Muscle layer of colon (tissue), 2 donors: ENCODE results near the gene GTF2F2.

Experiments
- H3K27ac ChIP-seq: one replicate; pipeline ENCODE4 v1.7.0; 2013; ENCODE audit warnings: low read depth, mild to moderate bottlenecking, low read length, moderate library complexity
- H3K27me3 ChIP-seq, 2 donors: one replicate each; pipeline ENCODE4 v1.7.0; 2013; ENCODE audit warnings: low read length in 2 of 2, mild to moderate bottlenecking in 2 of 2; ENCODE audit not compliant: insufficient read depth in 2 of 2, control insufficient read depth in 1 of 2
- H3K36me3 ChIP-seq: one replicate; pipeline ENCODE4 v1.7.0; 2013; ENCODE audit warnings: mild to moderate bottlenecking, low read length; ENCODE audit not compliant: insufficient read depth
- H3K4me1 ChIP-seq: one replicate; pipeline ENCODE4 v1.7.0; 2013; ENCODE audit warnings: mild to moderate bottlenecking, low read length; ENCODE audit not compliant: insufficient read depth
- H3K4me3 ChIP-seq, 2 donors: one replicate each; pipeline ENCODE4 v1.7.0; 2013; ENCODE audit warnings: low read length in 2 of 2, low read depth in 1 of 2, mild to moderate bottlenecking in 1 of 2, moderate library complexity in 1 of 2
- H3K9ac ChIP-seq: one replicate; pipeline ENCODE4 v1.7.0; 2013; ENCODE audit warnings: low read length
- H3K9me3 ChIP-seq: one replicate; pipeline ENCODE4 v1.7.0; 2013; ENCODE audit warnings: mild to moderate bottlenecking, low read length
- donor health status: abdominal sarcoma.
- donor health status: Adenocarcinoma of cecum.

The GTF2F2 gene

DNA sequence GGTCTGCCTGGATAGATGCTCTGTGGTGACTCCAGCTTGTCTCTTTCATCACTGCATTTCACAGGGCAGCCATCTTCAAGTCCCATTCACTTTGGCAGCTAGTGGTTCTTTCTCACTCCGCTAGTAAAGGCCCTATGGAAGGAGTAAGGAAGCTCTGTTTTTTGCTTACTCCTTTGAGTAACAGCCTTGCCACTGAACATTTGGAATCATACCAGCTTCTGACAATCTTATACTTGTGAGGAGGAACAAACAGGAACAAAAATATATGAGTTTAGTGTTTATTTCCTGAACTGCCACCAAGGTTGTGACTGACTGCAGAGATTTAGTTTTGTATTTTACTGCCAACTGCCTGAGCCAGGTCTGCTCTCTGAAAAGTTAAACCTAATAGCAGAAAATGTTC is 41.9 kb downstream of the GTF2F2 start:
- Histone ChIP-seq H3K4me1 (peaks cover 11% of the 10 kb centered on the region), H3K27me3 (no peaks in the 10 kb centered on the region), H3K27ac (no peak overlapping the region), H3K9ac (no peak overlapping the region), H3K36me3 (no peaks in the 10 kb centered on the region), H3K4me3 (peak overlapping the region in 1 of 2 donors; percentile 3), H3K9me3 (no peaks in the 10 kb centered on the region)

DNA sequence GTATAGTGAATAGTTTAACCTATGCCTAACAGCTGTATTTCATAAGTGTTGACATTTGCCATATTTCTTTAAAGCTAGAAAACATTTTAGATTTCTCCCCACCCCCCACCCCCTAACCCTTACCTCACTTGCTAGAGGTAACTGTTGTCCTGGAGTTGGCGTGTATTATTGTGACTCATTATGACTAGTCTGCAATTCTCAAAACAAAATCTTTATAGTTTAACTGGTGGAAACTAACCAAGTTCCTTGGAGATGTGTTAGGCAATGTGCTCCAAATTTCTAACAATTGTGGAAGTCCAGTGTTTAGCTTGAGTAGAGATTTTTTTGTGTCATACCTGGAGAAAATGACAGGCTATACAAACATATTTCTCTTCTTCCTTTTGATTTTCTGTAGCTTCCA is 42.5 kb downstream of the GTF2F2 start:
- Histone ChIP-seq H3K27me3 (no peaks in the 10 kb centered on the region), H3K4me1 (peaks cover 12% of the 10 kb centered on the region), H3K9me3 (no peaks in the 10 kb centered on the region), H3K4me3 (no peak overlapping the region), H3K9ac (no peak overlapping the region), H3K36me3 (no peaks in the 10 kb centered on the region), H3K27ac (no peak overlapping the region)

DNA sequence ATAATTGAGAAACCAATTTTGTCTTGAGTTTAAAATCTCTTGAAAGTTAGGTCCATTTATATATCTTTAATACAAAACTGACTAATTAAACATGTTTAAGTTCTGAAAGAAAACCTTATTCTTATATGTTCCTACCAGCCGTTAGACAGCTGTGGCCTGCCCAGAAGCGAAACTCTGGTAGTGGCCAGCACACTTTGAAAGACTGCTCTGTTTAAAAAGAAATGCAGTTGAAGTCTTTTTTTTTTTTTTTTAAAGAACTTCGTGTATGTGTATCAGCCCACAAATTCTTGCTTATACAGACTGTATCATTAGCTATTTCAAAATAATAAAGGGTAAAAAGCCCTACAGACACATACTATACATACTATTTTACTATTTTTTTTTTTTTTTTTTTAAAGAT is 46.5 kb downstream of the GTF2F2 start:
- Histone ChIP-seq H3K9ac (no peak overlapping the region), H3K9me3 (no peaks in the 10 kb centered on the region), H3K4me3 (no peak overlapping the region), H3K27me3 (no peaks in the 10 kb centered on the region), H3K27ac (no peak overlapping the region), H3K4me1 (peaks cover 16% of the 10 kb centered on the region), H3K36me3 (no peaks in the 10 kb centered on the region)

DNA sequence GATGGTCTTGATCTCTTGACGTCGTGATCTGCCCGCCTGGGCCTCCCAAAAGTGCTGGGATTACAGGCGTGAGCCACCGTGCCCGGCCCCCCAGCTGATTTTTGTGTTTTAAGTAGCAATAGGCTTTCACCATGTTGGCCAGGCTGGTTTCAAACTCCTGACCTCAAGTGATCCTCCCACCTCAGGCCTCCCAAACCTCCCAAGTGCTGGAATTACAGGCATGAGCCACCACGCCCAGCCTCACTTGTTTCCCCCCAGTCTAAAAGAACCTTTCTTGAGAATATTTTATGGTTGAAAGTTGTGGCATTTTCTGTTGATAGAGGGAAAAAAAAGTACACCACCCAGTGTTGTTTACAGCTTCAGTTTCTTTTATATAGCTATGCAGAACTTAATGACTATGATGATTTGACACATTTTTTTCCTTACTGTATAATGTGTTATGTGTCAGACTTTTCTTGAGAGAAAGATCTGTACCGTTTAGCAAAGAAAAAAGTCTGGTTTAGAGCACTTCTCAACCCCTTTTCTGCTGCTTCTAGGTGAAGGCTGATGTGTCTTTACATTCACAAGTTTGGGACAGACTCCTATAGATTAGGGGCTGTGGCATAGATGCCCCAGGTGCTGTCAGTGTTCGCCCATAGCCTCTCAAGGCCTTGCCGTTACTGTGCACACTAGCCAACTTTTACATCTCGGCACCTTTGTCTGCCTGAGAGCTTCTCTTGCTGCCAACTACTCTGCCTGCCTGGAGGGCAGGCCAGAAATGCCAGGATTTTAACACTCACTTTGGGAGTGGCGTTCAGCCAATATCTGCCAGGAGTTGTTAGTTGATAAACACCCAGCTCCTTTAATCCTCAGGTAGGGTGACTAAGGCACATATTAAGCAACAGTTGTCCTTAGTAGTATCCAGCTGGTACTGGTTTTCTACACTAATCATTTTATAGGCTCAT is 47.6 kb downstream of the GTF2F2 start:
- H3K9me3 ChIP-seq = no peaks in the 10 kb centered on the region
- no peak overlapping the region for H3K4me3 ChIP-seq
- H3K27ac ChIP-seq = no peak overlapping the region
- H3K27me3 ChIP-seq = no peaks in the 10 kb centered on the region
- H3K36me3 ChIP-seq = no peaks in the 10 kb centered on the region
- no peak overlapping the region for H3K9ac ChIP-seq
- peaks cover 6% of the 10 kb centered on the region for H3K4me1 ChIP-seq

DNA sequence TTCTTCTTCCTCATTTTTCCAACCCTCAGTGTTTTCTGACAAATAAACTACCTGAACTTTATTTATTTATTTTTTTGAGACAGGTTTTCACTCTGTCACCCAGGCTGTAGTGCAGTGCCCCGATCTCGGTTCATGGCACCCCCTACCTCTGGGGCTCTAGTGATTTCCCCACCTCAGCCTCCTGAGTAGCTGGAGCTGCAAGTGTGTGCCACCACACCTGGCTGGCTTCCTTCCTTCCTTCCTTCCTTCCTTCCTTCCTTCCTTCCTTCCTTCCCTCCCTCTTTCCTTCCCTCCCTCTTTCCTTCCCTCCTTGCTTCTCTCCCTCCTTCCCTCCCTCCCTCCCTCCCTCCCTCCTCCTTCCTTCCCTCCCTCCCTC is 48.2 kb downstream of the GTF2F2 start:
- peaks cover 6% of the 10 kb centered on the region for H3K4me1 ChIP-seq
- no peaks in the 10 kb centered on the region for H3K27me3 ChIP-seq
- no peak overlapping the region for H3K4me3 ChIP-seq
- H3K9ac ChIP-seq = no peak overlapping the region
- H3K9me3 ChIP-seq = no peaks in the 10 kb centered on the region
- no peaks in the 10 kb centered on the region for H3K36me3 ChIP-seq
- H3K27ac ChIP-seq = no peak overlapping the region

DNA sequence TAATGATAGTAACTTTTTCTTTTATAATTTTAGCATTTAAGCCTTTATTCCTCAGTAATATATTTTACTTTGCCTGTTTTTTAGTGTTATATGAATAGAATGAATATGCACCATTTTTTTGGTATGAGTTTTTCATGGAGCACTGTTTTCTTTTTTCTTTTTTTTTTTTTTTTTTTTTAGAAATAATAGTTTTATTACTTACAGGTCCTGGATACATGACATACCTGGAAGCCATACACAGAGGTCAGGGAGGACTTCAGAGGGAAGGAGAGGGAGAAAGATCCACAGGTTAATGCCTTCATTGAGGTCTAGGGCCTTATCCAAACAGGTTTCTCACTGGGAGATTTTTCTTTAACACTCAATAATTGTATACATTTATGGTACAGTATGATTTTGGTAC is 54.2 kb downstream of the GTF2F2 start:
- Histone ChIP-seq H3K36me3 (no peaks in the 10 kb centered on the region), H3K27ac (no peak overlapping the region), H3K4me3 (no peak overlapping the region), H3K4me1 (peaks cover 10% of the 10 kb centered on the region), H3K9ac (no peak overlapping the region), H3K9me3 (no peaks in the 10 kb centered on the region), H3K27me3 (no peaks in the 10 kb centered on the region)

DNA sequence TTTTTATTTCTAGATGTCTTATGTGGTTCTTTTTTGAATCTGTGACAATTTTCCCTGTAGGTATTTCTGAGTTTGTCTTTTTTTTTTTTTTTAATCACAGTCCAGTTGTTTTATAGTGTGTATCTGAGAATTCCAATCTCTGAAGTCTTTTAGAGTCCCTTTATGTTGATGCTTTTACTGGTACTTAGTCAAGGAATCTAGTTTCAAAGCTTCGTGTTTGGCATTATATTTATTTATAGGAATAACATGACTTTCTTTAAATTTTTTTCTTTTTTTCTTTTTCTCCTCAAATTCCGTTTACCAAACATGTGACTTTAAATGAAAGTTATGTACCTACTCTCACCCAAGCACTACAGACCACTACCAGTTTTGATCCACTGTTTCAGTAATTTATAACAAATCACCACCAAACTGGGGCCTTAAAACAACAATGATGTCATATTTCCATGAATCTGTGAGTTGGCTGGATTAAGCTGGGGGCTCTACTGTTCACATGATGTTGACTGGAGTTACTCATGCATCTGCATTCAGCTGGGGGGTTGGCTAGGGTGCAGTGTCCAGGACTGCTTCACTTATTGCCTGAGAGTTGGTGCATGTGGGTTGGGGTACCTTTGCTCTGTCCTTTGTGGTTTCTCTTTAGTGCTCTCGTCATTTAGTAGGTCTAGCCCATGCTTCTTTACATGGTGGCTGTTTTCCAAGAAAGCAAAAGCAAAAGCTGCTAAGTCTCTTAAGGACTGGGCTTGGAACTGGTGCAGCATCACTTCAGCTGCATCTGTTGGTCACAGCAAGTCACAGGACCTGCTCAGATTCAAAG is 58.2 kb downstream of the GTF2F2 start:
- Histone ChIP-seq H3K27me3 (no peaks in the 10 kb centered on the region), H3K27ac (no peak overlapping the region), H3K4me3 (no peak overlapping the region), H3K36me3 (no peaks in the 10 kb centered on the region), H3K9me3 (no peaks in the 10 kb centered on the region), H3K4me1 (peaks cover 10% of the 10 kb centered on the region), H3K9ac (no peak overlapping the region)

DNA sequence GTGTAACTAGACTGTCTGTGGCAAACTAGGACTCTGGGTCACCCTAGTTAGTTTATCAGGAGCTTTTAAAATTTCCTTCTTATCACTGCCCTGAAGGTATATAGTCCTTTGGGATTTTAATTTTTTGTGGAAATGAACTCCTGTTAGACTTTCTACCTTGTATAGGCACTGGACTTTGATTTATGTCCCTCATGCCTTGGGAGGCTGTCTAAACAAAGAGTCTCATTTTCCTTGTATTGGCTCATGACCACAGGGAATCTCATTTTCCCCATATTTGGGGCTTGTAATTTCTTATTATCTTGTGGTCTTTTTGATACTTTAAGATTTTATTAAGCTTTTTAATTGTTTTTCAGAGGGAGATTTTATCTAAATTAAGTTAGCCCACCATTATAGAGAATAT is 59.1 kb downstream of the GTF2F2 start:
- Histone ChIP-seq H3K36me3 (no peaks in the 10 kb centered on the region), H3K27me3 (no peaks in the 10 kb centered on the region), H3K4me1 (peaks cover 10% of the 10 kb centered on the region), H3K9ac (no peak overlapping the region), H3K9me3 (no peaks in the 10 kb centered on the region), H3K27ac (no peak overlapping the region), H3K4me3 (no peak overlapping the region)

DNA sequence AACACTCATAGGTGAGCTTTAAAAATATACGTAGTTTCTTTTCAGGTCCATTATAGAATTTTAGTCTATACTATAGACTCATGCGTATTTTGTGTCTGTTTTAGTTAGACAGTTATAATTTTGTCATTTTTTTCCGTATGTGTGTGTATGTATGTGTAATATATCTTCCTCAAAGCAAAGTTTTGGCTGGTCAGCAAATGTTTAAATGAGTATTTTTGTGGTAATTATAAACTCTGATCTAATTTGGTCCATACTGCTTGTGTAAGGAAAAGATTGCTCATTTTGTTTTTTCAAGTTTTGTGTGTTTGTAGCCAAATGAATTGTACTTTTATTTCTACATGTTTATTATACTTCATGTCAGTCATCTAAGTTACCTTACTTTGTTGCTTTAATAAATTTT is 60.0 kb downstream of the GTF2F2 start:
- H3K9ac ChIP-seq = no peak overlapping the region
- H3K4me1 ChIP-seq = peaks cover 10% of the 10 kb centered on the region
- H3K4me3 ChIP-seq = no peak overlapping the region
- H3K27ac ChIP-seq = no peak overlapping the region
- H3K9me3 ChIP-seq = no peaks in the 10 kb centered on the region
- H3K27me3 ChIP-seq = no peaks in the 10 kb centered on the region
- no peaks in the 10 kb centered on the region for H3K36me3 ChIP-seq

DNA sequence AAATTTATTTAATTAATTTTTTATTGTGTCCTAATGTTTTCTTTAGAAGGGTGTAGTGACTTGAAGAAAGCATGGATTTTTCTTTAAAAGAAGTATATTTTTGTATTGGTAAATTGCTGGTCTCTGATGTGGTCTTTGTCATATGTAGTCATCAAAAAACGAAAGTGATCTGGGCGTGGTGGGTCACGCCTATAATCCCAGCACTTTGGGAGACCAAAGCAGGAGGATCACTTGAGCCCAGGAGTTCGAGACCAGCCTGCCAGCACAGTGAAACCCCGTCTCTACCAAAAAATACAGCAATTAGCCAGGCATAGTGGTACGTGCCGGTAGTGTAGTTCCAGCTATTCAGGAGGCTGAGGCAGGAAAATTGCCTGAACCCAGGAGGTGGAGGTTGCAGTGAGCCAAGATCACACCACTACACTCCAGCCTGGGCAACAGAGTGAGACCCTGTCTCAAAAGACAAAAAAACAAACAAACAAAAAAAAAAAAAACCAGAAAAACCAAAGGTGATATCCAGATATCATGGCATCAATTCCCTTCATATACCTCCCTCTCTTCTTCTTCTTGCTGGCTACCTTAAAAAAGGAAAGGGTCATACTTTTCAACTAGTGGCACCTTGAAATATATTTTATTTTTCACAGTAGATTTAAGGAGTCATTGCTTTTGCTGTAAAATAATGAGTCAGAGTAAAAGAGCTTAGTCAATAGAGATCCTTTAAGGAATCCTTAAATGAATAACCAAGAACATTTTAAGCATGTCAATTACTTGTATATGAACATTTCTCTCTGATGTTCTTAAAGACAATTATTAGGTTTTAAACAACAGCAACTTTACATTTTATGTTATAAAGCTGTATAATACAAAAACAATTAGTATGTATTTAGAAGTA is 60.6 kb downstream of the GTF2F2 start:
- Histone ChIP-seq H3K27ac (no peak overlapping the region), H3K4me3 (no peak overlapping the region), H3K27me3 (no peaks in the 10 kb centered on the region), H3K4me1 (peaks cover 10% of the 10 kb centered on the region), H3K9ac (no peak overlapping the region), H3K36me3 (no peaks in the 10 kb centered on the region), H3K9me3 (no peaks in the 10 kb centered on the region)

DNA sequence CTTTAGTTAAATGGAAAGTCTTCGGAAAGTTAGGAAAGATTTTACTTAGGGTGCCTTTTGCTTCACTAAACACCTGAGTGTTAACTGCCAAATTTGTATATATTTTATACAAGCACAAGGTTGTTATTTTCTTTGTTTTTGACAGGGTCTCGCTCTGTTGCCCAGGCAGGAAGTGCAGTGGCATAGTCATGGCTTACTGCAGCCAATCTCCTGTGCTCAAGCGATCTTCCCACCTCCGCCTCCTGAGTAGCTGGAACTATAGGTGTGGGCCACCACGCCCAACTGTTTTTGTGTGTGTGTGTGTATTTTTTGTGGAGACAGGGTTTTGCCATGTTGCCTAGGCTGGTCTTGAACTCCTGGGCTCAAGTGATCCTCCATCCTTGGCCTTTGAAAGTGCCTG is 64.4 kb downstream of the GTF2F2 start:
- H3K9me3 ChIP-seq = no peaks in the 10 kb centered on the region
- no peaks in the 10 kb centered on the region for H3K4me1 ChIP-seq
- no peaks in the 10 kb centered on the region for H3K36me3 ChIP-seq
- H3K27ac ChIP-seq = no peak overlapping the region
- no peak overlapping the region for H3K9ac ChIP-seq
- H3K27me3 ChIP-seq = no peaks in the 10 kb centered on the region
- no peak overlapping the region for H3K4me3 ChIP-seq
